Measurements from ENCODE around the gene C1orf35. TPM values are rescaled to one million over a fixed set of nuclear protein-coding genes. Genes with fewer than 3 reads are reported as not detected.

Gene C1orf35
- total and polyA plus RNA-seq, 9 of the 15 experiments (the other 6 are each of a cell fraction or from before 2014, with no cell fraction given), result 3.2 to 48.7 (median 12.5) TPM

GRCh38 chr1:228102791-228103620 is at the start of gene C1orf35 (continued):
- TF ChIP-seq ZBTB49 (CRISPR knock-in tag; IDR thresholded peaks at IDR 0.05; ENCODE audit: borderline replicate concordance), result peak; percentile 80; the same call in 1 of the 2 replicates
- peak; percentile 98 for TF ChIP-seq ARID4B (CRISPR knock-in tag; IDR thresholded peaks at IDR 0.05)
- TF ChIP-seq SPI1 (IDR thresholded peaks at IDR 0.05; ENCODE audit: borderline replicate concordance, low read depth, low read length), result peak; percentile 46; the same call in 1 of the 2 replicates
- peak in 1 of 2 experiments; percentile 97; a peak in 2 of 4 replicates for TF ChIP-seq HDAC1 (IDR thresholded peaks at IDR 0.05)
- TF ChIP-seq E2F3 (CRISPR knock-in tag; IDR thresholded peaks at IDR 0.05), result peak; percentile 97
- TF ChIP-seq UBTF (IDR thresholded peaks at IDR 0.05; ENCODE audit: borderline replicate concordance in 1 of 2, low read depth in 2 of 2, low read length in 2 of 2), result 0 out of 4 replicates have a peak, but pooled peaks of 1 of the 2 experiments have one; percentile 62
- TF ChIP-seq GATAD2A (IDR thresholded peaks at IDR 0.05), result 0 out of 2 replicates have a peak, but pooled peaks have one; percentile 34
- no peak for TF ChIP-seq ZNF778 (CRISPR knock-in tag; IDR thresholded peaks at IDR 0.05)
- no peak for TF ChIP-seq ZNF644 (tag; IDR thresholded peaks at IDR 0.05; ENCODE audit: low read depth)
- TF ChIP-seq FIP1L1 (IDR thresholded peaks at IDR 0.05; ENCODE audit: low read depth, low read length, poor library complexity, severe bottlenecking), result peak; percentile 98
- TF ChIP-seq ZFP1 (CRISPR knock-in tag; IDR thresholded peaks at IDR 0.05), result no peak
- peak; percentile 75 for TF ChIP-seq SUPT5H (IDR thresholded peaks at IDR 0.05)
- TF ChIP-seq MEIS2 (IDR thresholded peaks at IDR 0.05; ENCODE audit: partially characterized antibody), result peak; percentile 96
- peak; percentile 92 for TF ChIP-seq E2F8 (IDR thresholded peaks at IDR 0.05; ENCODE audit: low read depth, partially characterized antibody)
